ENCODE data around the gene DUSP1.

The DUSP1 gene

GRCh38 chr5:172748341-172748843, 22.6 kb downstream of the DUSP1 start:
- Histone ChIP-seq H3K27ac (ENCODE audit: low read length) (peak overlapping the region; percentile 89), H3K36me3 (ENCODE audit: control insufficient read depth in 2 of 2, insufficient read depth in 2 of 2, low read length in 2 of 2) (no peaks in the 10 kb centered on the region), H3K4me1 (ENCODE audit: control insufficient read depth, insufficient read depth, low read length) (peaks cover 57% of the 10 kb centered on the region), H3K27me3 (ENCODE audit: control insufficient read depth in 1 of 2, insufficient read depth in 2 of 2, low read length in 2 of 2) (no peaks in the 10 kb centered on the region), H3K4me3 (ENCODE audit: low read length in 2 of 2) (peak overlapping the region in 1 of 2 donors; percentile 35), H3K9me3 (ENCODE audit: control insufficient read depth in 2 of 2, low read length in 2 of 2) (no peaks in the 10 kb centered on the region), H3K9ac (ENCODE audit: low read length in 2 of 2) (peak overlapping the region; percentile 36 to 54)

GRCh38 chr5:172747471-172747870, 23.5 kb downstream of the DUSP1 start:
- Histone ChIP-seq H3K36me3 (ENCODE audit: control insufficient read depth in 2 of 2, insufficient read depth in 2 of 2, low read length in 2 of 2) (no peaks in the 10 kb centered on the region), H3K27ac (ENCODE audit: low read length) (peak overlapping the region; percentile 89), H3K27me3 (ENCODE audit: control insufficient read depth in 1 of 2, insufficient read depth in 2 of 2, low read length in 2 of 2) (no peaks in the 10 kb centered on the region), H3K9me3 (ENCODE audit: control insufficient read depth in 2 of 2, low read length in 2 of 2) (no peaks in the 10 kb centered on the region), H3K9ac (ENCODE audit: low read length in 2 of 2) (no peak overlapping the region), H3K4me1 (ENCODE audit: control insufficient read depth, insufficient read depth, low read length) (peaks cover 57% of the 10 kb centered on the region), H3K4me3 (ENCODE audit: low read length in 2 of 2) (no peak overlapping the region)

- Histone ChIP-seq H3K4me3 (ENCODE audit: low read length in 2 of 2) (no peak overlapping the region), H3K36me3 (ENCODE audit: control insufficient read depth in 2 of 2, insufficient read depth in 2 of 2, low read length in 2 of 2) (no peaks in the 10 kb centered on the region), H3K4me1 (ENCODE audit: control insufficient read depth, insufficient read depth, low read length) (peaks cover 61% of the 10 kb centered on the region), H3K9ac (ENCODE audit: low read length in 2 of 2) (peak overlapping the region; percentile 13 to 31), H3K27ac (ENCODE audit: low read length) (peak overlapping the region; percentile 89), H3K27me3 (ENCODE audit: control insufficient read depth in 1 of 2, insufficient read depth in 2 of 2, low read length in 2 of 2) (no peaks in the 10 kb centered on the region), H3K9me3 (ENCODE audit: control insufficient read depth in 2 of 2, low read length in 2 of 2) (no peaks in the 10 kb centered on the region)
Observed at GRCh38 chr5:172746725-172747124, 24.3 kb downstream of the DUSP1 start.

- H3K27ac ChIP-seq (ENCODE audit: low read length), result peak overlapping the region; percentile 89
- no peak overlapping the region for H3K4me3 ChIP-seq (ENCODE audit: low read length in 2 of 2)
- no peaks in the 10 kb centered on the region for H3K27me3 ChIP-seq (ENCODE audit: control insufficient read depth in 1 of 2, insufficient read depth in 2 of 2, low read length in 2 of 2)
- H3K9me3 ChIP-seq (ENCODE audit: control insufficient read depth in 2 of 2, low read length in 2 of 2), result no peaks in the 10 kb centered on the region
- no peak overlapping the region for H3K9ac ChIP-seq (ENCODE audit: low read length in 2 of 2)
- H3K36me3 ChIP-seq (ENCODE audit: control insufficient read depth in 2 of 2, insufficient read depth in 2 of 2, low read length in 2 of 2), result no peaks in the 10 kb centered on the region
- peaks cover 68% of the 10 kb centered on the region for H3K4me1 ChIP-seq (ENCODE audit: control insufficient read depth, insufficient read depth, low read length)
Observed at GRCh38 chr5:172745838-172746237, 25.2 kb downstream of the DUSP1 start.

GRCh38 chr5:172745406-172745805, 25.6 kb downstream of the DUSP1 start:
- Histone ChIP-seq H3K36me3 (ENCODE audit: control insufficient read depth in 2 of 2, insufficient read depth in 2 of 2, low read length in 2 of 2) (no peaks in the 10 kb centered on the region), H3K4me1 (ENCODE audit: control insufficient read depth, insufficient read depth, low read length) (peaks cover 70% of the 10 kb centered on the region), H3K4me3 (ENCODE audit: low read length in 2 of 2) (no peak overlapping the region), H3K9ac (ENCODE audit: low read length in 2 of 2) (no peak overlapping the region), H3K9me3 (ENCODE audit: control insufficient read depth in 2 of 2, low read length in 2 of 2) (no peaks in the 10 kb centered on the region), H3K27me3 (ENCODE audit: control insufficient read depth in 1 of 2, insufficient read depth in 2 of 2, low read length in 2 of 2) (no peaks in the 10 kb centered on the region), H3K27ac (ENCODE audit: low read length) (peak overlapping the region; percentile 89)

DNA sequence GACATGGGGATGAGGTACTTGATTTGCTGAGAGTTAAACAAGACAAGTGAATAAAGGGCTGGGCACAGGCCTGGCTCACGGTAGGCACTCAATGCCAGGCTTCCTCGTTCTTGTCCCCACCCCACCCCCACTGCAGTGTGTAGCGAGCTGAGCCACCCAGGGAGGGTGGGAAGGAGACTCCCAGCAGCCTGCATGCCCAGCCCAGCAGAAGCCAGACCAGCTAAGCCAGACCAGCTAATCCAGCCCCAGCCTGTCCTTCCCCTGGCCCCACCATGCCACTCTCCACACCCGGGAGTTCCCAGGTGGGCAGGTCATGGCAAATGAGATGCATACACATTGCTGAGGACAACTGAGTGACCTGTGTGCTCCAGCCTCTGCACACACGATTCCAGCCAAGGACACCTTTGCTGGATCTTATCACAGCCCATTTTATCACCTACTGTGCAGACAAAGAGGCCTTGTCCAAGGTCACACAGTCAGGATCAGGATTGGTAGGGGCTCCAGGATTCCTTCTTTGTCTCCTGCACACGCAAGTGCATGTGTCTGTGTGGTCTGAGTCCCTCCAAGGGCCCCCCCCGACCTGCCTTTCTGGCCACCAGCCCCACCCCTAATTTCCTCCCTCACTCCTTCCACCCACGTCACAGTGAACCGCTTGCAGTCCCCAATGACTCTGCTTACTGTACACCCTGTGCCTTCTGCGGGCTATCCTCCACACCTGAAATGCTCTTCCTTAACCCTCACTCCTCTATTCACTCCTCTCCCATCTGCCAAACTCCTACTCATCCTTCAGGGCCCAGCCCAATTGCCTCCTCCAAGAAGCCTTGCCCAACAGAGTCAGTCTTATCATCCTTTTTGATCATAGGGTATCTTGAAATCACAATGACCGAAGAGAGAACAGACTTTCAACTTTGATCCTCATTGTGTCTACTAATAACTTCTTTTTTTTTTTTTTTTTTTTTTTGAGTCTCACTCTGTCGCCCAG, 26.6 kb downstream of the DUSP1 start:
- Histone ChIP-seq H3K27me3 (ENCODE audit: control insufficient read depth in 1 of 2, insufficient read depth in 2 of 2, low read length in 2 of 2) (no peaks in the 10 kb centered on the region), H3K27ac (ENCODE audit: low read length) (peak overlapping the region; percentile 31), H3K4me1 (ENCODE audit: control insufficient read depth, insufficient read depth, low read length) (peaks cover 63% of the 10 kb centered on the region), H3K4me3 (ENCODE audit: low read length in 2 of 2) (no peak overlapping the region), H3K9me3 (ENCODE audit: control insufficient read depth in 2 of 2, low read length in 2 of 2) (no peaks in the 10 kb centered on the region), H3K36me3 (ENCODE audit: control insufficient read depth in 2 of 2, insufficient read depth in 2 of 2, low read length in 2 of 2) (no peaks in the 10 kb centered on the region), H3K9ac (ENCODE audit: low read length in 2 of 2) (no peak overlapping the region)

DNA sequence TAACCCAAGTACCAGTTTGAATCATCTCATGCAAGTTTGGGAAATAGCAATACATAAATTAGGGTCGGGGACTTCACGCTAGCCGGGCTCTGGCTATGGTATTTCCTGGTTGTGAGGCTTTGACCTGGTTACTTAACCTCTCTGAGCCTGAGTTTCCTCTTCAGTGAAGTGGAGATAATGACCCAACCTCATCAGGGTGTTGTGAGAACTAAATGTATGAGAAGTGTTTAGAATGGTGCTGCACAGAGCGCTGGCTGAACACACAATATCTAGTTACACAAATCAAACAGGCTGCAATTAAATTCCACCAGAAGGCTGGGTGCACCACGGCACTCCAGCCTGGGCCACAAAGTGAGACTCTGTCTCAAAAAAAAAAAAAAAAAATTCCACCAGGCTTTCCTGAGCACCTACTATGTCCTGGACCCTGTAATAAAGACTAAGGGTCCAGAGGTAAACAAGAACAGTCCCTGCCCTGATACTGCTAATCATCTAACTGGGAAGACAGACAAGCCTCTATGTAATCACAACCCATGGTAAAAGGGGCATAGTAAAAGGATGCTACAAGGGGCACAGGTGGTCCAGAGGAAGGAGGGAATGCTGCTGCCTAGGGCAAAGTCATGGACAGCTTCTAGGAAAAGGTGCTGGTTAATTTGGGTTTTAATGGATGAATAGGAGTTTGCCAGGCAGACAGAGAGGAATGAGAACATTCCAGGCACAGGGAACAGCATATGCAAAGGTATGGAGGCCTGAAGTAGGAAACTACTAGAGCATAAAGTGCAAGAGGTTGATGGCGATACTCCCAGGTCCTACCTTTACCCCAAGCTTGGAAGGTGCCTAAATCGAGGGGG, 27.7 kb downstream of the DUSP1 start:
- Histone ChIP-seq H3K36me3 (ENCODE audit: control insufficient read depth in 2 of 2, insufficient read depth in 2 of 2, low read length in 2 of 2) (no peaks in the 10 kb centered on the region), H3K9ac (ENCODE audit: low read length in 2 of 2) (no peak overlapping the region), H3K4me1 (ENCODE audit: control insufficient read depth, insufficient read depth, low read length) (peaks cover 57% of the 10 kb centered on the region), H3K27me3 (ENCODE audit: control insufficient read depth in 1 of 2, insufficient read depth in 2 of 2, low read length in 2 of 2) (no peaks in the 10 kb centered on the region), H3K9me3 (ENCODE audit: control insufficient read depth in 2 of 2, low read length in 2 of 2) (no peaks in the 10 kb centered on the region), H3K4me3 (ENCODE audit: low read length in 2 of 2) (no peak overlapping the region), H3K27ac (ENCODE audit: low read length) (no peak overlapping the region)

DNA sequence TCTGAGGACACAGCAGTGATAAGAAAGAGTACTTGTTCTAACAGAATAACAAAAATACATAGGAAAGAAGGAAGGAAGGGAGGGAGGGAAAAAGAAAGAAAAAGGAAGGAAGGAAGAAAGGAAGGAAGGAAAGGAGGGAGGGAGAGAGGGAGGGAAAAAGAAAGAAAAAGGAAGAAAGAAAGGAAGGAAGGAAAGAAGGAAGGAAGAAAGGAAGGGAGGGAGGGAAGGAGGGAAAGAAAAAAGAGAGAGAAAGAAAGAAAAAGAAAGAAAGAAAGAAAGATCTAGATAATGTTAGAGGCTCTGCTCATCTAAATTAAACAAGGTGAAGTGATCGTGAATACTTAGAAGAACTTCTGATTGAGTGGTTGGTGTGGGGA, 29.8 kb downstream of the DUSP1 start:
- Histone ChIP-seq H3K36me3 (ENCODE audit: control insufficient read depth in 2 of 2, insufficient read depth in 2 of 2, low read length in 2 of 2) (no peaks in the 10 kb centered on the region), H3K9ac (ENCODE audit: low read length in 2 of 2) (peak overlapping the region; percentile 68 to 89), H3K9me3 (ENCODE audit: control insufficient read depth in 2 of 2, low read length in 2 of 2) (no peaks in the 10 kb centered on the region), H3K27ac (ENCODE audit: low read length) (peak overlapping the region; percentile 92), H3K4me3 (ENCODE audit: low read length in 2 of 2) (no peak overlapping the region), H3K27me3 (ENCODE audit: control insufficient read depth in 1 of 2, insufficient read depth in 2 of 2, low read length in 2 of 2) (no peaks in the 10 kb centered on the region), H3K4me1 (ENCODE audit: control insufficient read depth, insufficient read depth, low read length) (peaks cover 50% of the 10 kb centered on the region)

DNA sequence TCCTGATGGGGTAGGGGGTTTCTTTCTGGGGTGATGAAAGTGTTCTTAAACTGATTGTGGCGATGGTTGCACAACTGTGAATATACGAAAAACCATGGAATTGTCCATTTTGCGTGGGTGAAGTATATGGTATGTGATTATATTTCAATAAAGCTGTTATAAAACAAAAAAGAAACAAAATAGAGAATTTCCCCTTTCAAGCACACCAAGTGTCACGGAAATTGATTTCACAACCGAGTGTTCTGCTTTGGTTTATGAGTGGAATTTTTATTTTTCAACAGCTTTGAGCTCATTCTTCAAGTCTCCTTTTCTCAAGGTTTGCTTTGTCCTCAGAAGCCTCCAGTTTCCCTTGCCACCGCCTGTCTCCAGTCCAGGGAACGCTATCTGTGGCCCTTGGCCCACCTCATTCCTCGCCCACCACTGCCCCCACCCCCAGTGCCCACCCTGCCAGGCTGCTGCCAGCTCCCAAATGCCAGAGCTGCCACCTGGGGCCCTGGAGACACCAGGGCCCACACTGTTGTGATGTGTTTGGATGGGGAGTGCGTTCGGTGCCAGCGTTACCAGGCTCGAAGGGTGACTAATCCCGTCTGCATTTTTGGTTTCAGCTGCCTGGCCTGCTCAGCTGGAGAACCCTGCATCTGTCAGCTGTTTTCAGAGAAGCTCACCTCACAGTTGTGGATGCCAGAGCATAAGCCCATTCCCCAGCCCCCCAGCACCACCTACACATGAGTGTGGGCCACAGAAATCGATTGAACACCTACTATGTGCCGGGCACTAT, 30.4 kb downstream of the DUSP1 start:
- no peak overlapping the region for H3K4me3 ChIP-seq (ENCODE audit: low read length in 2 of 2)
- H3K27ac ChIP-seq (ENCODE audit: low read length), result peak overlapping the region; percentile 92
- no peaks in the 10 kb centered on the region for H3K36me3 ChIP-seq (ENCODE audit: control insufficient read depth in 2 of 2, insufficient read depth in 2 of 2, low read length in 2 of 2)
- peaks cover 50% of the 10 kb centered on the region for H3K4me1 ChIP-seq (ENCODE audit: control insufficient read depth, insufficient read depth, low read length)
- H3K9ac ChIP-seq (ENCODE audit: low read length in 2 of 2), result peak overlapping the region; percentile 68 to 89
- no peaks in the 10 kb centered on the region for H3K9me3 ChIP-seq (ENCODE audit: control insufficient read depth in 2 of 2, low read length in 2 of 2)
- H3K27me3 ChIP-seq (ENCODE audit: control insufficient read depth in 1 of 2, insufficient read depth in 2 of 2, low read length in 2 of 2), result no peaks in the 10 kb centered on the region

DNA sequence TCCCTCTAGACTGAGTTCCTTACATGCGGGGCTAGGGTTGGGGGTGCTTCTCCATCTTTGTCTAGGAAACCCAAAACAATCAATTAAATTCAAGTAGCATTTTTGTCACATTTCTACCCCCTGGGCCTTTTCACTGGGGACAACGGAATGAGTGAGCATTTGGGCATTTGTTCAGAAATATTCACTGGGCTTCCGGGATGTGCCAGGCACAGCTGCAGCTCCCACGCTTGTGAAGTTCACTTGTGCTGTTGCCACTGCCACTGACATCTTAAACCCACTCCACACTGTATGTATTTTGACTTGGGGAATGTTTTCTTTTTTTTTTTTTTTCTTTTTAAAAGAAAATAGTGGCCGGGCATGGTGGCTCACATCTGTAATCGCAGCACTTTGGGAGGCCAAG, 31.6 kb downstream of the DUSP1 start:
- H3K4me3 ChIP-seq (ENCODE audit: low read length in 2 of 2), result no peak overlapping the region
- no peak overlapping the region for H3K27ac ChIP-seq (ENCODE audit: low read length)
- no peak overlapping the region for H3K9ac ChIP-seq (ENCODE audit: low read length in 2 of 2)
- peaks cover 53% of the 10 kb centered on the region for H3K4me1 ChIP-seq (ENCODE audit: control insufficient read depth, insufficient read depth, low read length)
- no peaks in the 10 kb centered on the region for H3K9me3 ChIP-seq (ENCODE audit: control insufficient read depth in 2 of 2, low read length in 2 of 2)
- no peaks in the 10 kb centered on the region for H3K36me3 ChIP-seq (ENCODE audit: control insufficient read depth in 2 of 2, insufficient read depth in 2 of 2, low read length in 2 of 2)
- H3K27me3 ChIP-seq (ENCODE audit: control insufficient read depth in 1 of 2, insufficient read depth in 2 of 2, low read length in 2 of 2), result no peaks in the 10 kb centered on the region
